PC-9 (cell line): Measurements from ENCODE around the gene GANAB. TPM values are rescaled to one million over a fixed set of nuclear protein-coding genes. Genes with fewer than 3 reads are reported as not detected.
"Not testable (repeated sequence)": the region's sequence is repeated elsewhere in the genome, so short reads cannot be mapped to it uniquely, and the experiment has no call there.

ENCODE experiments used
- Bru-seq: library from RNA; stranded (reverse); fragments of 400-500 nt; gene quantifications from one replicate; lab custom pipeline; 2021; lab: Mats Ljungman, UMichigan
- BruChase-seq, 2 experiments: library from RNA; stranded (reverse); fragments of 400-500 nt; gene quantifications; one replicate each; lab custom pipeline; 2021; lab: Mats Ljungman, UMichigan
- BruUV-seq: library from RNA; stranded (reverse); fragments of 400-500 nt; replicated peaks from 2 replicates; lab custom pipeline; 2021; lab: Mats Ljungman, UMichigan
- CTCF ChIA-PET: fragments of 300-600 bp; sonication (Branson Sonifier 250); formaldehyde crosslinking; loops from one replicate; lab custom pipeline; 2022; ENCODE audit warnings: antibody characterized with exemption; lab: Charles Lee
- POLR2A ChIA-PET: fragments of 300-600 bp; sonication (Branson Sonifier 250); formaldehyde crosslinking; loops from one replicate; lab custom pipeline; 2022; ENCODE audit warnings: antibody characterized with exemption; ENCODE audit not compliant: unreplicated experiment; lab: Charles Lee
- DNase-seq, 2 experiments: peaks; one replicate each; pipeline versions ENCODE4 v3.0.0 to v3.0.0-alpha.2; 2015 to 2022; ENCODE audit warnings: mixed read lengths in 1 of 2
- H2AFZ ChIP-seq: fragments of 200-600 bp; sonication (generic); 2 replicates; pipeline ENCODE4 v1.8.1; 2017; ENCODE audit warnings: antibody characterized with exemption
- H3F3A ChIP-seq: fragments of 200-600 bp; sonication (generic); 2 replicates; pipeline ENCODE4 v1.8.1; 2017; ENCODE audit warnings: antibody characterized with exemption, mild to moderate bottlenecking, low read depth; ENCODE audit not compliant: insufficient read depth
- H3K27ac ChIP-seq: fragments of 200-600 bp; sonication (generic); 2 replicates; pipeline ENCODE4 v1.6.1; 2016; ENCODE audit warnings: mixed run types
- H3K27me3 ChIP-seq: fragments of 200-600 bp; sonication (generic); 2 replicates; pipeline ENCODE4 v1.6.1; 2016; ENCODE audit warnings: low read depth, mixed run types; ENCODE audit not compliant: insufficient read depth
- H3K36me3 ChIP-seq: fragments of 200-600 bp; sonication (generic); 2 replicates; pipeline ENCODE4 v1.6.1; 2016; ENCODE audit warnings: low read depth, mixed run types
- H3K4me1 ChIP-seq: fragments of 200-600 bp; sonication (generic); replicated peaks from 2 replicates; pipeline ENCODE4 v1.6.1; 2016; ENCODE audit warnings: mixed run types; ENCODE audit not compliant: insufficient read depth
- H3K4me2 ChIP-seq: fragments of 200-600 bp; sonication (generic); 2 replicates; pipeline ENCODE4 v1.6.1; 2017; ENCODE audit warnings: mixed run types
- H3K4me3 ChIP-seq: fragments of 200-600 bp; sonication (generic); 2 replicates; pipeline ENCODE4 v1.6.1; 2016; ENCODE audit warnings: mixed run types
- H3K79me2 ChIP-seq: fragments of 200-600 bp; sonication (generic); 2 replicates; pipeline ENCODE4 v1.6.1; 2017; ENCODE audit warnings: low read depth, mixed run types
- H3K9me2 ChIP-seq: fragments of 200-600 bp; sonication (generic); 2 replicates; pipeline ENCODE4 v1.8.1; 2017; ENCODE audit warnings: mild to moderate bottlenecking; ENCODE audit not compliant: insufficient read depth
- H3K9me3 ChIP-seq: fragments of 200-600 bp; sonication (generic); 2 replicates; pipeline ENCODE4 v1.8.1; 2016; ENCODE audit warnings: low read depth; ENCODE audit not compliant: insufficient read depth
- H4K20me1 ChIP-seq: fragments of 200-600 bp; sonication (generic); 2 replicates; pipeline ENCODE4 v1.8.1; 2017; ENCODE audit not compliant: insufficient read depth
- EZH2 ChIP-seq: fragments of 200-600 bp; sonication (generic); IDR thresholded peaks from 2 replicates; pipeline ENCODE4 v1.8.0; 2017; ENCODE audit warnings: antibody characterized with exemption, low read depth
- intact Hi-C: fragments of 100-400 bp; cut with micrococcal nuclease; formaldehyde crosslinking; loops from one replicate; pipeline ENCODE4 v1.10.0; 2022; ENCODE audit not compliant: unreplicated experiment
- long read RNA-seq: library from polyadenylated mRNA; stranded (forward); transcript quantifications from one replicate; pipeline ENCODE4 v2.0.0, GENCODE V29; 2022
- total RNA-seq: library from RNA; stranded (reverse); gene quantifications from 2 replicates; pipeline ENCODE4 v1.2.3, GENCODE V29; 2021
- TF ChIP-seq, protein P1 (sequence below): fragments of 200-600 bp; sonication (generic); conservative IDR thresholded peaks from 2 replicates; pipeline ENCODE4 v1.6.1; 2017; ENCODE audit warnings: mixed run types, antibody characterized with exemption, mild to moderate bottlenecking, moderate library complexity

GANAB gene
- total RNA-seq (478 and 525 TPM in 2 replicates), Bru-seq, nascent RNA (percentile 90 among the genes with signal in this experiment), BruChase-seq, experiment 1, labeled RNA remaining after a 2-hour chase (percentile 95 among the genes with signal in this experiment), BruChase-seq, experiment 2, labeled RNA remaining after a 6-hour chase (percentile 97 among the genes with signal in this experiment)
- long read RNA-seq, transcript GANAB-201 (25 exons, 3,906 nt) = minor isoform, 13 of 281 reads
- long read RNA-seq, transcript GANAB-202 (24 exons, 3,608 nt) = major isoform, 75 of 281 reads
- long read RNA-seq, partial matches to known transcripts = 60 of 281 reads
- long read RNA-seq, other reads (novel, unspliced or antisense) = 132 of 281 reads

DNA sequence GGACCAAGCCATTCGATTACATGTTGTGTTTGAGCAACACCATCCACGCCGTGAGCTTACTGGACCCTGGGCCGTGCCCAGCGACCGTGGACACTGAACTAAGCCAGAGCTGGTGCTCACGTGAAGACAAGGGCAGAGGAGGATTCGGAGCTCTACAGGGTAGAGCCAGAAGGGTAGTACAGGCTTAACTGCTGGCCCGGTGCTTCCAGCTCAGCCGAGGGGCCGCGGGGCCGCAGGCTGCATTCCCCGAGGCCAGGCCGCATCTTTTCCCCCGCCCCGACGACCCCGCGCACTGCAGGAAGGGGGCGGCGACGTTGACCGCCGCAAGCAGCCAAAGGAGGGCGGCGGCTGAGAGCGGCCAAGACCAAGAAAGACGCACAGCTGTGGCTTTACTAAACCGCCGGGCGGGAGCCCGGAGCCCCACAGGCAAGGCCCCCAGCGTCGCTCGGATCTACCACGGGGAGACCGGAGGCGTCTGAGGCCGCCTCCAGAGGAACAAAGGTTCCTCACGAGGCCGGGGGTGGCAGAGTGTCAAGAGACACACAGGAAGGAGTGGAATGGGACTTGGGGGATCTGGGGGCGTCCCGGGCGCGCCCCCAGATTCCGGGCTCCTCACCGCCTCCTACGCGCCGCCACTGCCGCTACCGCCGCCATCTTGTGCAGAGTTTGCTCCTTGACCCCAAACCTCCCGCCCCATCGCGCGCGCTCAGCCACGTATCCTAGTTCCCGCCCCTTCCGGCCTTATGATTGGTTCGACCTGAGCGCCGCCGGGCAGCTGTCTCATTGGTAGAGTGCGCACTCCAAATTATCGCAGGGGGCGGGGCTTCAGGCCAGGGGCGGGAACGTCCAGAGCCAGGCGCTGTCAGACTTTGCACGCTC is at the start of gene GANAB:
Gene GANAB, minus strand, starts transcription at position 668 of the 879 bp plus-strand sequence. Its CDS starts 14 bp downstream, at position 654.
- Histone ChIP-seq H3K27ac (peak within 1 kb of the TSS; percentile 48), H3F3A (peaks cover 30% of the 10 kb centered on the region), H3K9me3 (no peaks in the 10 kb centered on the region), H2AFZ (peak within 1 kb of the TSS; percentile 79), H3K4me1 (peaks cover 15% of the 10 kb centered on the region; the same call in 1 of the 2 replicates), H3K4me3 (peak within 1 kb of the TSS; percentile 99), H3K79me2 (peaks cover 61% of the 10 kb centered on the region), H4K20me1 (peaks cover 5% of the 10 kb centered on the region; the same call in 1 of the 2 replicates), H3K36me3 (peaks cover 21% of the 10 kb centered on the region), H3K4me2 (peak within 1 kb of the TSS; percentile 99), H3K27me3 (no peaks in the 10 kb centered on the region), H3K9me2 (no peaks in the 10 kb centered on the region)
- ChIA-PET POLR2A (interaction anchor here (0.6 to 0.9 kb wide), 5 partner anchors 19 to 125 kb away, joined by 4 to 13 read pairs (median 6); partner anchors contain the start of genes B3GAT3, C11orf98, CSKMT and HNRNPUL2), CTCF (interaction anchor here (0.5 to 0.8 kb wide), 4 partner anchors 19 to 209 kb away, joined by 3 to 8 read pairs (median 6); partner anchors contain the start of genes C11orf98, CSKMT and HNRNPUL2)
- TF ChIP-seq EZH2 = no peak
- TF ChIP-seq, protein P1, sequence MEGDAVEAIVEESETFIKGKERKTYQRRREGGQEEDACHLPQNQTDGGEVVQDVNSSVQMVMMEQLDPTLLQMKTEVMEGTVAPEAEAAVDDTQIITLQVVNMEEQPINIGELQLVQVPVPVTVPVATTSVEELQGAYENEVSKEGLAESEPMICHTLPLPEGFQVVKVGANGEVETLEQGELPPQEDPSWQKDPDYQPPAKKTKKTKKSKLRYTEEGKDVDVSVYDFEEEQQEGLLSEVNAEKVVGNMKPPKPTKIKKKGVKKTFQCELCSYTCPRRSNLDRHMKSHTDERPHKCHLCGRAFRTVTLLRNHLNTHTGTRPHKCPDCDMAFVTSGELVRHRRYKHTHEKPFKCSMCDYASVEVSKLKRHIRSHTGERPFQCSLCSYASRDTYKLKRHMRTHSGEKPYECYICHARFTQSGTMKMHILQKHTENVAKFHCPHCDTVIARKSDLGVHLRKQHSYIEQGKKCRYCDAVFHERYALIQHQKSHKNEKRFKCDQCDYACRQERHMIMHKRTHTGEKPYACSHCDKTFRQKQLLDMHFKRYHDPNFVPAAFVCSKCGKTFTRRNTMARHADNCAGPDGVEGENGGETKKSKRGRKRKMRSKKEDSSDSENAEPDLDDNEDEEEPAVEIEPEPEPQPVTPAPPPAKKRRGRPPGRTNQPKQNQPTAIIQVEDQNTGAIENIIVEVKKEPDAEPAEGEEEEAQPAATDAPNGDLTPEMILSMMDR = no peak
- BruUV-seq = TSS peak; percentile 42
- DNase-seq = peak; percentile 95 to 98
- intact Hi-C loops = loop anchor here (1.0 to 5.0 kb wide), 3 partner anchors 24 to 194 kb away; partner anchors contain the start of genes EML3 and ROM1

DNA sequence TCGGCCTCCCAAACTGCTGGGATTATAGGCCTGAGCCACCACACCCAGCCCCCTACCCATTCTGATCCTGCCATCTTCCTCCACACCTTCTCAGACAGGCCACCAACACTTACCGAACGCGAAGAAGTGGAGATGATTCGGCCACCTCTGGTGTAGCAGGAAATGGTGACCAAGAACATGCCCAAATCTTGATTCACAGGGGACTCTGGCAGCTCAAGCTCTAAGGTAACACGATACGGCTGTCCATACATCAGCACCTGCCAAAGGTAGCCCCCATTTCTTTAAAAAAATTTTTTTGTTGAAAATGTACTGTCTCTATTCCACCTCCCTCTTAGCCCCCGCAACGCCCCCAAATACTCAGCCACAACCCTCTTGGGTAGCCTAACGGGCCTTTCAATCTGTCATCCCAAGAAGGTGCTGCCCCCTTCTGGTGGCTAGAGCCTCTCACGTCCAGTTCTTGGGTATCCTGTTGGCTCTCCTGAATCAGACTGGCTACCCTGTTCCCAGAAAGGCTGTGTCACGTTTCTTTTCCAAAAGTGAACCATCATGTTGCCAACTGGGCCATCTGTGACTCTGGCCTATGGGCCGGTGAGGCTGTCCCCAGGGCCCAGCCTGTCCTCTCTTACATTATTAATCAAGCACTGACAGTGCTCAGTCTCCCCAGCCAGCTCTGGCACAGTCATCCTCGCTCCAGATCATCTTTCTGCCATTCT is 48.2 kb upstream of the GANAB start:
- H3K4me1 ChIP-seq = no peaks in the 10 kb centered on the region
- no peaks in the 10 kb centered on the region for H3K9me2 ChIP-seq
- intact Hi-C loops = loop anchor here (1.0 to 2.0 kb wide), 2 partner anchors 16 to 299 kb away; partner anchors contain the start of gene UBXN1
- H3K27ac ChIP-seq = no peak overlapping the region
- ChIA-PET POLR2A (interaction anchor here (0.6 kb wide), 1 partner anchor 11 kb away, joined by 7 read pairs; no protein-coding TSS in a partner anchor), CTCF (interaction anchor here (0.6 to 2.4 kb wide), 6 partner anchors 10 to 987 kb away, joined by 3 to 15 read pairs (median 7); no protein-coding TSS in a partner anchor)
- TF ChIP-seq, protein P1 = peak; percentile 86
- no peak for TF ChIP-seq EZH2
- H3K27me3 ChIP-seq = no peaks in the 10 kb centered on the region
- H3K36me3 ChIP-seq = 0 out of 2 replicates have a peak, but pooled peaks cover 12% of the 10 kb centered on the region
- BruUV-seq = no TSS peak
- no peak overlapping the region for H2AFZ ChIP-seq
- peaks cover 25% of the 10 kb centered on the region for H3F3A ChIP-seq
- no peaks in the 10 kb centered on the region for H3K9me3 ChIP-seq
- peak in 1 of 2 experiments; percentile 55 for DNase-seq
- no peaks in the 10 kb centered on the region for H3K79me2 ChIP-seq
- no peaks in the 10 kb centered on the region for H4K20me1 ChIP-seq
- no peak overlapping the region for H3K4me2 ChIP-seq
- H3K4me3 ChIP-seq = no peak overlapping the region

DNA sequence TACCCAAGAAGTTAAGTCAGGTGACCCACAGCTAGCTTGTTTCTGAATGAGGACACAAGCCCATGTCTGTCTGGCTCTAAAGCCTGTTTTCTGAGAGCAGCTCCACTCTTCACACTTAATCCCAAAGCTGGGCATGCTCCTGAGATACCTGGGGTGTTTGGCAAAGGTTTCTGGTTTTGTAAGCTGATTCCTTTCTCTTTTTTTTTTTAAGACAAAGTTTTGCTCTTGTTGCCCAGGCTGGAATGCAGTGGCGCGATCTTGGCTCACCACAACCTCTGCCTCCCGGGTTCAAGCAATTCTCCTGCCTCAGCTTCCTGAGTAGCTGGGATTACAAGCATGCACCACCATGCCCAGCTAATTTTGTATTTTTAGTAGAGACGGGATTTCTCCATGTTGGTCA is 47.2 kb upstream of the GANAB start:
- Histone ChIP-seq H3F3A (peaks cover 30% of the 10 kb centered on the region), H3K36me3 (0 out of 2 replicates have a peak, but pooled peaks cover 12% of the 10 kb centered on the region)
- not testable (repeated sequence) for BruUV-seq, H3K4me1 ChIP-seq, H3K27ac ChIP-seq, H2AFZ ChIP-seq, DNase-seq, H3K9me2 ChIP-seq, H3K79me2 ChIP-seq, H3K4me3 ChIP-seq, H3K9me3 ChIP-seq, H4K20me1 ChIP-seq, H3K27me3 ChIP-seq, H3K4me2 ChIP-seq
- intact Hi-C loops = loop anchor here (1.0 to 2.0 kb wide), 2 partner anchors 15 to 298 kb away; partner anchors contain the start of gene UBXN1
- ChIA-PET POLR2A (interaction anchor here (0.7 kb wide), 1 partner anchor 29 kb away, joined by 3 read pairs; the partner anchor contains the start of gene C11orf98), CTCF (interaction anchor here (1.1 to 2.4 kb wide), 2 partner anchors 12 to 13 kb away, joined by 5 to 15 read pairs; no protein-coding TSS in a partner anchor)
